OCI-LY7 (cell line): ENCODE measurements around the gene TMEM242. TPM values are rescaled to one million over a fixed set of nuclear protein-coding genes. Genes with fewer than 3 reads are reported as not detected.

Experiments used
- BruUV-seq: library from RNA; stranded (reverse); fragments of 400-500 nt; replicated peaks from 2 replicates; lab custom pipeline; 2021; lab: Mats Ljungman, UMichigan
- CTCF ChIA-PET: fragments of 300-600 bp; sonication (Branson Sonifier 250); formaldehyde crosslinking; loops from one replicate; lab custom pipeline; 2022; ENCODE audit warnings: antibody characterized with exemption; ENCODE audit not compliant: unreplicated experiment; lab: Charles Lee
- POLR2A ChIA-PET: fragments of 300-600 bp; sonication (Branson Sonifier 250); formaldehyde crosslinking; loops from one replicate; lab custom pipeline; 2022; ENCODE audit warnings: antibody characterized with exemption; lab: Charles Lee
- DNase-seq: peaks from one replicate; pipeline ENCODE4 v3.0.0-alpha.2; 2015; ENCODE audit warnings: low spot score
- H2AFZ ChIP-seq: fragments of 200-600 bp; sonication (generic), shearing (Covaris generic); 2 replicates; pipeline ENCODE4 v1.6.1; 2014; ENCODE audit warnings: mild to moderate bottlenecking, antibody characterized with exemption, low read length, moderate library complexity
- H3K27ac ChIP-seq: fragments of 200-600 bp; sonication (generic); 2 replicates; pipeline ENCODE4 v1.5.1; 2014; ENCODE audit warnings: mixed run types, low read depth, mild to moderate bottlenecking, moderate library complexity, low read length, inconsistent platforms; ENCODE audit not compliant: poor library complexity, severe bottlenecking
- H3K36me3 ChIP-seq: fragments of 200-600 bp; sonication (generic); 2 replicates; pipeline ENCODE4 v1.6.1; 2014; ENCODE audit warnings: mild to moderate bottlenecking, antibody characterized with exemption, low read length, moderate library complexity, mixed read lengths; ENCODE audit not compliant: insufficient read depth
- H3K4me1 ChIP-seq: fragments of 200-600 bp; sonication (generic); 2 replicates; pipeline ENCODE4 v1.5.1; 2014; ENCODE audit warnings: mild to moderate bottlenecking, low read length; ENCODE audit not compliant: insufficient read depth, poor library complexity, severe bottlenecking
- H3K4me2 ChIP-seq: fragments of 200-600 bp; sonication (generic); 2 replicates; pipeline ENCODE4 v1.6.1; 2014; ENCODE audit warnings: mild to moderate bottlenecking, low read length
- H3K4me3 ChIP-seq: fragments of 200-600 bp; sonication (generic); 2 replicates; pipeline ENCODE4 v1.5.1; 2014; ENCODE audit warnings: mild to moderate bottlenecking, low read depth, low read length; ENCODE audit not compliant: poor library complexity, severe bottlenecking
- H3K79me2 ChIP-seq: fragments of 200-600 bp; sonication (generic); 2 replicates; pipeline ENCODE4 v1.6.1; 2016; ENCODE audit warnings: low read depth, mild to moderate bottlenecking, low read length, moderate library complexity, mixed read lengths; ENCODE audit not compliant: insufficient read depth
- H3K9me2 ChIP-seq: fragments of 200-600 bp; sonication (generic); 2 replicates; pipeline ENCODE4 v1.6.1; 2016; ENCODE audit warnings: mild to moderate bottlenecking, low read length, mixed read lengths; ENCODE audit not compliant: insufficient read depth
- H3K9me3 ChIP-seq: fragments of 200-600 bp; sonication (generic); 2 replicates; pipeline ENCODE4 v1.6.1; 2014; ENCODE audit warnings: mild to moderate bottlenecking, mixed run types, low read length, mixed read lengths
- H4K20me1 ChIP-seq: fragments of 200-600 bp; sonication (generic); 2 replicates; pipeline ENCODE4 v1.6.1; 2014; ENCODE audit warnings: mild to moderate bottlenecking, antibody characterized with exemption, low read length, moderate library complexity, mixed read lengths; ENCODE audit not compliant: insufficient read depth
- CTCF ChIP-seq: fragments of 200-600 bp; sonication (generic); conservative IDR thresholded peaks from 2 replicates; pipeline ENCODE4 v1.5.1; 2014; ENCODE audit warnings: mild to moderate bottlenecking, antibody characterized with exemption, low read length, moderate library complexity, mixed read lengths
- EZH2phosphoT487 ChIP-seq: fragments of 200-600 bp; sonication (generic); IDR thresholded peaks from 2 replicates; pipeline ENCODE4 v1.6.1; 2018; ENCODE audit warnings: low read depth, borderline replicate concordance, mild to moderate bottlenecking, mixed run types, antibody characterized with exemption, low read length, moderate library complexity, mixed read lengths
- intact Hi-C: fragments of 100-400 bp; cut with micrococcal nuclease; formaldehyde crosslinking; loops from one replicate; pipeline ENCODE4 v1.10.0; 2022; ENCODE audit not compliant: unreplicated experiment
- total RNA-seq, 2 experiments: library from RNA; depleted of rRNA in 1 of 2; stranded (reverse); fragments of >200 nt in 1 of 2; shearing (Covaris generic) in 1 of 2; gene quantifications; 2 replicates each; pipeline ENCODE4 v1.2.3, GENCODE V29; 2014 to 2022

TMEM242 gene
- total RNA-seq, 2 experiments from 2014 or later: 4.5 to 9.2 TPM

DNA sequence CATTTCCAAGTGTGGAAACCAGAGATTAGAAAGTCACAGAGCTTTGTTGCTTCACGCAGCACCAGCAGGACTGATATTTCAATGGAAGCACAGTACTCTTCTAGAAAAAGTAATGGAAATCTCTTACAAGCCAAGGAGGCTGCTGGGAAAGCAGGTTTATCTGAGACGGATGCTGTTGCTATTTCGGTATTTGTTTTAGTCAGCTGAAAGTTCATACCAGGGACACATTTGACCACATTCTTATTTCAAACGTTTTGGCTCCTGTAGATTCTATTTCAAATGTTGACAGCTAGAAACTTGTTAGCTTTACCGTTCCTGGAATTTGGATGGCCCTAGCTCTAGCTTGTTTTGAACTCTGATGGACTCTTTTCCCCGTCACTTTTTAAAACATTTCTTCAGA, 3.7 kb upstream of the TMEM242 start:
- Histone ChIP-seq H3K4me1 (peaks cover 14% of the 10 kb centered on the region), H3K36me3 (no peaks in the 10 kb centered on the region), H3K9me3 (no peaks in the 10 kb centered on the region), H2AFZ (no peak overlapping the region), H4K20me1 (no peaks in the 10 kb centered on the region), H3K4me2 (no peak overlapping the region), H3K27ac (no peak overlapping the region), H3K79me2 (peaks cover 9% of the 10 kb centered on the region), H3K9me2 (no peaks in the 10 kb centered on the region), H3K4me3 (no peak overlapping the region)
- intact Hi-C loops: loop anchor here (10.0 kb wide), 1 partner anchor 438 kb away; no protein-coding TSS in a partner anchor
- DNase-seq: no peak
- CTCF ChIA-PET: no interaction called here
- no peak for TF ChIP-seq EZH2phosphoT487
- no peak for TF ChIP-seq CTCF
- BruUV-seq: no TSS peak
- POLR2A ChIA-PET: interaction anchor here (0.5 to 1.0 kb wide), 5 partner anchors 26 to 626 kb away, joined by 3 to 4 read pairs (median 4); no protein-coding TSS in a partner anchor

GRCh38 chr6:157325069-157325805, 1.9 kb upstream of the TMEM242 start:
- no peak for DNase-seq
- BruUV-seq: no TSS peak
- no peak for TF ChIP-seq CTCF
- H3K9me3 ChIP-seq: no peaks in the 10 kb centered on the region
- H3K27ac ChIP-seq: no peak overlapping the region
- H3K4me3 ChIP-seq: no peak overlapping the region
- no peak overlapping the region for H2AFZ ChIP-seq
- H3K79me2 ChIP-seq: peaks cover 9% of the 10 kb centered on the region
- ChIA-PET POLR2A (interaction anchor here (1.1 to 3.0 kb wide), 2 partner anchors 54 to 288 kb away, joined by 3 to 11 read pairs; no protein-coding TSS in a partner anchor), CTCF (no interaction called here)
- peaks cover 14% of the 10 kb centered on the region for H3K4me1 ChIP-seq
- H3K4me2 ChIP-seq: no peak overlapping the region
- no peaks in the 10 kb centered on the region for H4K20me1 ChIP-seq
- peaks cover 5% of the 10 kb centered on the region; the same call in 1 of the 2 replicates for H3K36me3 ChIP-seq
- intact Hi-C loops: loop anchor here (10.0 kb wide), 1 partner anchor 440 kb away; no protein-coding TSS in a partner anchor
- H3K9me2 ChIP-seq: no peaks in the 10 kb centered on the region

DNA sequence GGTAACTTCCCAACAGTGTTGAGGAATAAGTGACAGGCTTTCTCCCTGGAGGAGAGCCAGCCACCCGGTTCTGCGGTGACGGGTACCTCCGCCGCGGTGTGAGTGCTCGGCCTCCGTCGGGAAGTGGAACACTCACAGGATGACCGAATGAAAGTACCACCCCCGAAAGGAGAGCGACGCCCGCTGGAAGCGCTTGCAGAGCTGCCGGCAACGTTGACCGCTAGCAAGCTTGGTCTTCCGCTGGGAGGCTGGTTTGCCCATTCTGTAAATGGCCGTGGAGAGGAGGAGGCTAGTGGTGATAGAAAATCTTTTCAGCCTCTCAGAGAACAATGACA, 614 bp upstream of the TMEM242 start:
- no peaks in the 10 kb centered on the region for H4K20me1 ChIP-seq
- BruUV-seq: TSS peak; percentile 88
- peak overlapping the region; percentile 77 for H3K4me3 ChIP-seq
- peaks cover 9% of the 10 kb centered on the region; the same call in 1 of the 2 replicates for H3K36me3 ChIP-seq
- intact Hi-C loops: loop anchor here (1.0 to 10.0 kb wide), 5 partner anchors 45 to 441 kb away; no protein-coding TSS in a partner anchor
- no peaks in the 10 kb centered on the region for H3K9me2 ChIP-seq
- ChIA-PET POLR2A (interaction anchor here (0.6 to 3.0 kb wide), 10 partner anchors 9 to 1339 kb away, joined by 3 to 11 read pairs (median 4); no protein-coding TSS in a partner anchor), CTCF (interaction anchor here (0.6 to 1.8 kb wide), 3 partner anchors 9 to 299 kb away, joined by 3 to 11 read pairs (median 8); no protein-coding TSS in a partner anchor)
- no peak overlapping the region for H3K27ac ChIP-seq
- no peak for TF ChIP-seq EZH2phosphoT487
- TF ChIP-seq CTCF: 0 out of 2 replicates have a peak, but pooled peaks have one; percentile 21
- H2AFZ ChIP-seq: peak overlapping the region; percentile 97
- peak overlapping the region; percentile 88 for H3K4me2 ChIP-seq
- H3K79me2 ChIP-seq: peaks cover 9% of the 10 kb centered on the region
- DNase-seq: peak; percentile 65
- H3K4me1 ChIP-seq: peaks cover 14% of the 10 kb centered on the region
- no peaks in the 10 kb centered on the region for H3K9me3 ChIP-seq
